AG08396 (cell line): Measurements from ENCODE around the gene LRRC3.

Experiments
- DNase-seq: peaks from one replicate; pipeline ENCODE4 v3.0.0; 2012; ENCODE audit warnings: low spot score, mixed read lengths

The LRRC3 gene

DNA sequence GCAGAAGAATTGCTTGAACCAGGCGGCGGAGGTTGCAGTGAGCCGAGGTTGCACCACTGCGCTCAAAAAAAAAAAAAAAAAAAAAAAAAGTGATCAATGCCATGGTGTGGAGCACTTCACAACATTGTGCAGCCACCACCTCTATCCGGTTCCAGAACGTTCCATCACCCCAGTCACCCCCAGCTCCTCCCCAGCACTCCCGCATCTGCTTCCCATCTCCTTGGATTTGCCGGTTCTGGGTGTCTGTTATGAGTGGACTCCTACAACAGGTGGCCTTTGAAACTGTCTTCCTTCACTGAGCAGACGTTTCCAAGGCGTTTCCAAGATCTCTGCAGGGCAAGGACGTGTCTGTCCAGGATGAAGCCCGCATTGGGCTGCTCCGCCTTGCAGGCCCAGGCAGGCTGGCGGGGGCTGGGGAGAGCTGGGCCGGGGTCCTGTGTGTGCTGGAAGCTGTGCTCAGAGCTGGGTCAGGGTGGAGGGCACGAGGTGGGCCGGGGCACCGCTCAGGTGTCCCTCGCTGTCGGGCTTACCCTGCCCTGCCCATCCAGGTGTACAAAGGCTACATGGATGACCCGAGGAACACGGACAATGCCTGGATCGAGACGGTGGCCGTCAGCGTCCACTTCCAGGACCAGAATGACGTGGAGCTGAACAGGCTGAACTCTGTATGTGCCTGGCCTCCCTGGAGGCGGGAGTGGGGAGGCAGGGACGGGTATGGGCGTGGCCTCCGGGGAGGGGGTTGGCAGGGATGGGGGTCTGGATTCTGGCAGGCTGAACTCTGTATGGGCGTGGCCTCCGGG is 14.9 kb upstream of the LRRC3 start:
- no peak for DNase-seq

DNA sequence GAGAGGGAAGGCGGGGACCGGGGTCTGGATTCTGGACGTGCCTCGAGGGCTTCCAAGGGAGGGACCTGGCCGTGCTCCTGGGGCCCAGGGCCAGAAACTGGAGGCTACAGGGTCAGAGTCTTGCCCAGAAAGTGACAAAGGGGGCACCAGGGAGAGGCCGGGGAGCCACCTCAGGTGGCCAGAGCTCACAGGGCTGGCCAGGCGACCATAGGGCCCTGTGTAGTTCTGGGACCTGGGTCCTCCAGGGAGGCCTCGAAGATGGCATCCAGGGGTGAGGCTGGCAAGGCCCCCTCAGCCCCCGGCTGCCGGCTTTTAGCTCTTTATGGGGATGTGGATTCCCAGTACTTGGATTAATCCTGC is 14.3 kb upstream of the LRRC3 start:
- no peak for DNase-seq

DNA sequence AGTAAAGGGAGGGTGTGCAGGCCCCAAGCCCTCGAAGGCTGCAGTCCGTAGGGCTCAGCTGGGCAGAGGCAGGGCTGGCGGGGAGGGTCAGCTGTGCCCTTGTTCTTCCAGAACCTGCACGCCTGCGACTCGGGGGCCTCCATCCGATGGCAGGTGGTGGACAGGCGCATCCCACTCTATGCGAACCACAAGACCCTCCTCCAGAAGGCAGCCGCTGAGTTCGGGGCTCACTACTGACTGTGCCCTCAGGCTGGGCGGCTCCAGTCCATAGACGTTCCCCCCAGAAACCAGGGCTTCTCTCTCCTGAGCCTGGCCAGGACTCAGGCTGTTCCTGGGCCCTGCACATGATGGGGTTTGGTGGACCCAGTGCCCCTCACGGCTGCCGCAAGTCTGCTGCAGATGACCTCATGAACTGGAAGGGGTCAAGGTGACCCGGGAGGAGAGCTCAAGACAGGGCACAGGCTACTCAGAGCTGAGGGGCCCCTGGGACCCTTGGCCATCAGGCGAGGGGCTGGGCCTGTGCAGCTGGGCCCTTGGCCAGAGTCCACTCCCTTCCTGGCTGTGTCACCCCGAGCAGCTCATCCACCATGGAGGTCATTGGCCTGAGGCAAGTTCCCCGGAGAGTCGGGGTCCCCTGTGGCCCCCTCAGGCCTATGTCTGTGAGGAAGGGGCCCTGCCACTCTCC is 13.6 kb upstream of the LRRC3 start:
- no peak for DNase-seq

DNA sequence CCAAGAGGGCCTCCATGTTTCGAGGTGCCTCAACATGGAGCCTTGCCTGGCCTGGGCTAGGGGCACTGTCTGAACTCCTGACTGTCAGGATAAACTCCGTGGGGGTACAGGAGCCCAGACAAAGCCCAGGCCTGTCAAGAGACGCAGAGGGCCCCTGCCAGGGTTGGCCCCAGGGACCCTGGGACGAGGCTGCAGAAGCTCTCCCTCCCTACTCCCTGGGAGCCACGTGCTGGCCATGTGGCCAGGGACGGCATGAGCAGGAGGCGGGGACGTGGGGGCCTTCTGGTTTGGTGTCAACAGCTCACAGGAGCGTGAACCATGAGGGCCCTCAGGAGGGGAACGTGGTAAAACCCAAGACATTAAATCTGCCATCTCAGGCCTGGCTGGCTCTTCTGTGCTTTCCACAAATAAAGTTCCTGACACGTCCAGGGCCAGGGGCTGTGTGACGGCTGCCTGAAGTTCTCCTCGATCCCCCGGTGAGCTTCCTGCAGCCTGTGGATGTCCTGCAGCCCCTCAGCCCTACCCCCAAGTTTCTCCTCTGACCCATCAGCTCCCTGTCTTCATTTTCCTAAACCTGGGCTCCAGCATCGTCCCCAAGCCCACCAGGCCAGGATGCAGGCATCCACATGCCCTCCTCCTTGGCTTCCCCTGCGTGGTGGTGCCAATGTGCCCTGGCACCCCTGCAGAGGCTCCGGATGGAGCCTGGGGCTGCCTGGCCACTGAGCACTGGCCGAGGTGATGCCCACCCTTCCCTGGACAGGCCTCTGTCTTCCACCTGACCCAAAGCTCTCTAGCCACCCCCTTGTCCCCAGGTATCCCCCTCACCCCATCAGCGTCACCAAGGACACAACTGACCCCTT is 12.8 kb upstream of the LRRC3 start:
- no peak for DNase-seq

DNA sequence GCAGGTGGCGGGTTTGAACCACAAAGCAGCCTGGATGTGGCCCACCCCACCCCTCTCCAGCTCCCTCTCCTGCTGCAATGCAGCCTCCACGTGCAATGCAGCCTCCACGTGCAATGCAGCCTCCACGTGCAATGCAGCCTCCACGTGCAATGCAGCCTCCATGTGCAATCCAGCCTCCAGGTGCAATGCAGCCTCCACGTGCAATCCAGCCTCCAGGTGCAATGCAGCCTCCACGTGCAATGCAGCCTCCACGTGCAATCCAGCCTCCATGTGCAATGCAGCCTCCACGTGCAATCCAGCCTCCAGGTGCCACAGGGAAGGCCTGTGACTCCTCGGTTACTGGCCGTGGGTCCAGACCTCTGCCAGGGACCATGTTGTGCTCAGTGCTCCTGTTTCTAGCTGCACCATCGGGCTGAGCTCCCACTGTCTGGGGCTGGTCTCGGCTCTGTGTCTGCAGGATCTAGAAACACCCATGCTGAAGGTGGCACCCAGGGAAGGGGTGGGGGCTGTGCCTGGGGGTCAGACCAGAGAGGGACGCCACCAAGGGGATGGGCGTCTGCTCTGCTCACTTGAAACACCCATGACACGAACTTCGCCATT is 11.9 kb upstream of the LRRC3 start:
- no peak for DNase-seq

DNA sequence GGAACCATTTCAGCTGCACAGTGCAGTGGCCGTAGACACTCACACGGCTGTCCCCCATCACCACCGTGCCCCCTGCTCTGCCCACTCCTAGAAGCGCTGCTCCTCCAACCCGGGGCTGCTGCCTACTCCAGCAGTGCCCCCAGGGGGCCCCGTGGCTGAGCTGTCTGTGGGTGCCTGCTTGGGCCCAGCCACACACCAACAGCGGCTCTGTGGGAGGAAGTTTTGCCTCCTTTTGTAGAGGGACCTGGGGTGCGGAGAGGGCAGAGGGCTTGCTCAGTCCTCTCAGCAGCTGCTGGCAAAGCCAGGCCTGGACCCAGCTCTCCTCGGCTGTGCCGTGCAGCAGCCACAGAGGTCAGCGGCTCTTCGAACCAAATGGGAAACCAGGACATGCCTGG is 11.4 kb upstream of the LRRC3 start:
- no peak for DNase-seq

DNA sequence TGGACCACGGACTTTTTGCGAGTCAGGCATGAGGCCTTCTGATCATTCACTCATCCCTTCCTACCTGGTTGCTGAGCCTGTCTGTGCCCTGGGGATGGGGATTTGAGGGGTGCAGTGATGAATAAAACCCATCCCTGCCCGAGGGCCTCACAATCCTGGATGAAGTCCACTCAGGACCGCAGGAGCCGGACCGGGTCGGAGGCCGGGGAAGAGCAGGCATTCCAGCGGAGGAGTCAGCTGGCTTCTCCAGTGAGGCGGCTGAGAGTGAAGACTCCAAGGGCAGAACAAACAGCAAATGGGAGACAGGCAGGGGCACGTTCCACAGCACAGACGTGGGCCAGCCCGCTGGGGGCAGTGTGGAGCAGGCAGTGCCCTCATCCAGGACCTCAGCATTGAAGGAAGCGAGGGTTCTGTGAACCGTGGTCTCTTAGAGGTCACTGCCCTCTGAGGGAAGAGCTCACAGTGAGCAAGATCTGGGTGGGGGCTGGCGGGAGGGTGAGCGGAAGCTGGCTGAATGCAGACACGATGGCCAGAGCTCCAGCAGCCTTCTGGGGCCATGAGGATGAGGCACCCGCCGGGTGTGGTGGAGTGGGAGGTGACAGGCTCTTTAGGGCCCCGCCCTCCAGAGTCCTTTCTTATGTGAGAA is 10.9 kb upstream of the LRRC3 start:
- no peak for DNase-seq

DNA sequence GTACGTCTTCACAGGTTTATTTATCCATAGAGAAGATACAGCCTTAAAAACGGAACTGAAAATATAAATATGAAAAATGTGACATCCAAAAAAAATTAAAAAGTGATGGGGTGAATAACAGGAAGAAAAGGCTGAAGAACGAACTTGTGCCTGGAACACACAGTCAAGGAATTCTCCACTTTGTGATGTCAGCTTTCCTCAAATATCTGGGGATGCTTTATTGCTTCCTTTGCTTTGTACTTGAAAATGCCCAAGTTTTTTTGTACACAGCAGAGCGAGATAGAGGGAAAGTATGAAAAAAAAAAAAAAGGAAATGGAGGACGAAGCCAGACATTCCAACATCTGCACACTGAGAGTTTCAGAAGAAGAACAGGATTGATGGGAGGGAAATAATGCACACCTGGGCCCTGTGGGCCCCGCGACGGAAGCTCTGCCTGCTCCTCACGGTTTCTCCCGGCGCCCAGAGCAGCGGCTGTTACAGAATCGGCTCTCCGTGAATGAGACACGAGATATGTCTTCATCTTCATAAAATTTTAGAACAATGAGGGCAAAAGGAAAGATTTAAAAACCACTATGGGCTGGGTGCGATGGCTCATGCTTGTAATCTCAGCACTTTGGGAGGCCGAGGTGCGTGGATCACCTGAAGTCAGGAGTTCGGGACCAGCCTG is 10.0 kb upstream of the LRRC3 start:
- DNase-seq, result no peak

DNA sequence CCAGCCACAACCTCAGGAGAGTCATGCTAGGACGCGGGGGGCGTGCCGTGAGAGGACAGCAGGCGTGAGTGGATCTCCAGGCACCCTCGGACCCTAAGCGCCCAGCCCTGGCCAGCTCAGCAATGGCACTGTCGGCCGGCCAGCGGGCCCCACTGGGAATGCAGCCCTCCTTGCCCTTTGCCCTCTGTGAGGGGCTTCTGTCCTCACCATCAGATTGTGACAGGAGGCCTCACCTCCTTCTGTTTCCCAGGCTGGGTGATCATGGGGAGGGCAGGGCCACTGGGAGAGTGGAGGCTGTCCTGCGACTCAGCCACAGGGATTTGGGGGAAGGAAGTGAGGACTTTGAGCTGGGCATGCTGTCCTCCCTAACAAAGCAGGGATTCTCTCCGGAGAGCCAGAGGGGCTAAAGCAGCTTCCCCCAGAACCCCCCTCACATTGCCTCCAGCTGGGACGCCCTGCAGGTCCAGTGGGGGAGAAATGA is 6.6 kb upstream of the LRRC3 start:
- DNase-seq, result no peak

DNA sequence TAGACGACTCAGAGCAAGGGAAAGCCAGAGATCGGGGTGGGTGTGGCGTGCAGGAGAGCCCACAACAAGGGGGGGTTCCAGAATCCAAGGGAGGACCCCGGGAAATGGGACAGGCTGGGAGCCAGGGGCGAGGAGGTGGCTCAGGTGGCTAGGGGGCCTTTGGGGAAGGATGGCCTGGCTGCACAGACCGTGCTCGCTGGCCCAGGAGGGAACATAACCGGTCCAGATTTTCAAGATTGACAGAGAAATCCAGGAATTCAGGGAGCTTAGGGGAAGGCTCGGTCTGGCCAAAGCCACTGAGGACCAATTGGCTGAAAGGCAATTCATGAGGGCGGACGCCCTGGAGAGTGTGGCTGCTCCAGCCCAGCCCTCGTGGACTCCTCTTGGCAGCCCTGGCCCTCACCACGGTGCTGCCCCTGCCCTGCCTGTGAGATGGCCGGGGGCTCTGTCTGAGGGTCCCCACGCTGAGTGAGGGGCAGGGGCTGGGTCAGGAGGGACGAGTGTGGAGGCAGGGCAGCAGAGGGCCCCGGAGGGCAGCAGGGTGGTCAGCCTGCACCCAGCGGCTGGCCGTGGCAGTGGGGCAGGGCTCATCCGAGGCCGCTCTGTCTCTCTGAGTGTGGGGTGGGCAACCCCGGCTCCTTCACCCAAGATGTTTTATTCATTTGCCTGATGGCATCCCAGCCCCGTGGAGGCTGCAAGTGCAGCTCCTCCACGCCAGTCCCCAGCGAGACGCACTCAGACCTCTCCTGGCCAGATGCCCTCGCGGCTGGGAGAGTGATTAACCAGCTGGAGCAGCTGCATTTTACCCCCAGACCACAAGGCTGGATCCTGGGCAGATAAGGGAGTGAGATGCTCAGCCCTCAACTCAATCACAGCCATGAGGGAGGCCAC is 5.6 kb upstream of the LRRC3 start:
- DNase-seq, result no peak

DNA sequence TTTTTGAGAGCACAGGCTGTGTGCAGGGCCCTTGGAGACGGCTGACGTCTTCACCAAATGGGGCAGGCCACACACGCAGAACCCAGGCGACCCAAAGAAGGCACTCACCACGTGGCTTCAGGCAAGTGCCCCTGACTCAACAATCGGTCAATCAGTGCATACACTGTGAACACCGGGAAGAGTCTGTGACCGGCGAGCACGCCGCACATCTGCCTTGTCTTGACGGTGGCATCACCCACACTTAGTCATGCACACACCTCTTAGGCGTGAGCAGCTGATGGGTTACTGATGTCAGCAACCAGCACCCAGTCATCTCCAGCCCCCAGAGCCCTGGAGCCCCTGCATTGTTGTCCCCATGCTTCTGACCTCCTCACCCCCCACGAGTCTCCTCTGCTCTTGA is 4.9 kb upstream of the LRRC3 start:
- no peak for DNase-seq

DNA sequence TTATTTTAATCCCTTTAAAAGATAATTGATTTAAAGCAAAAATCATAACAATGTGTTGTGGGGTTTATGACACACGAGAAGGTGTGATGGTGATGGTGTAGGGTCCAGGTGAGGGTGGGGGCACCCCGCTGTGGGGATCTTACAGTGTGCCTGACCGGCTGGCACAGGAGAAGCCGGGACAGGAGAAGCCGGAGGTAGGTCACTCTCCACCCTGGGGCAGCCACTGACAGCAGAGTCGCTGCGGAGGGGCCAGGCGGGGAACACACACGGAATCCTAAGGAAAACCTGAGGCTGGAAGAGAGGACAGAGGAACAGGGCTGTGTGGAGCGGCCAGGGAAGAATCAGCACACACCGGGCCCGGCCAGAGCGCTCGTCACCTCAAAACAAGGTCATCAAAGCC is 4.3 kb upstream of the LRRC3 start:
- DNase-seq, result no peak

DNA sequence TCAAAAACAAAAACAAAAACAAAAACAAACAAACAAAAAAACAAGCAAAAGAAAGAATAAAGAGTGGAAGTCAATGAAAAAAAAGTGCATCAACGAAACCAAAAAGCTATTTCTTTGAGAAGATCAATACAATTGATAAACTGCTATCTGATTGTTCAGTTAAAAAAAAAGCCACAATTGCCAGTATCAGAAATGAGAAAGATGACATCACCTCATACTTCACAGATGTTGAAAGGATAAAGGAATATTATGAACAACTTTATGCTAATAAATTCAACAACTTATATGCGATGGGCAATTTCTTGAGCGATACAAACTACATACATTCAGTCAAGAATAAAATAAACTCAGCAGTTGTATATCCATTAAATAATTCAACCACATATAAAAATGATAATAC is 2.2 kb upstream of the LRRC3 start:
- DNase-seq, result no peak

DNA sequence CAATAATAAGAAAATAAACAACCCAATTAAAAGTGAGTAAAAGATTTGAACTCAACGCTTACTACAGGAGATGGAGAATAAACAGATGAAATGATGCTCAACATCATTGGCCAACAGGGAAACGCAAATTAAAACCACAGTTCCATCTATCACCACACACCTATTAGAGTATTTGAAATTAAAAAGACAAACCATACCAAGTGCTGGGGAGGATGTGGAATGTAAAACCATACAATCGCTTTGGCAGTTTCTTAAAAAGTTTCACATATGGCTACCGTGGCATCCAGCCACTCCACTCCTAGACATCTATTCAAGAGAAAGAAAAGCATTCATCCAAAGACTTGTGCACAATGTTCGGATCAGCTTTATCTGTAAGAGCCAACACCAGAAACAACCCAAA is 1.3 kb upstream of the LRRC3 start:
- no peak for DNase-seq

DNA sequence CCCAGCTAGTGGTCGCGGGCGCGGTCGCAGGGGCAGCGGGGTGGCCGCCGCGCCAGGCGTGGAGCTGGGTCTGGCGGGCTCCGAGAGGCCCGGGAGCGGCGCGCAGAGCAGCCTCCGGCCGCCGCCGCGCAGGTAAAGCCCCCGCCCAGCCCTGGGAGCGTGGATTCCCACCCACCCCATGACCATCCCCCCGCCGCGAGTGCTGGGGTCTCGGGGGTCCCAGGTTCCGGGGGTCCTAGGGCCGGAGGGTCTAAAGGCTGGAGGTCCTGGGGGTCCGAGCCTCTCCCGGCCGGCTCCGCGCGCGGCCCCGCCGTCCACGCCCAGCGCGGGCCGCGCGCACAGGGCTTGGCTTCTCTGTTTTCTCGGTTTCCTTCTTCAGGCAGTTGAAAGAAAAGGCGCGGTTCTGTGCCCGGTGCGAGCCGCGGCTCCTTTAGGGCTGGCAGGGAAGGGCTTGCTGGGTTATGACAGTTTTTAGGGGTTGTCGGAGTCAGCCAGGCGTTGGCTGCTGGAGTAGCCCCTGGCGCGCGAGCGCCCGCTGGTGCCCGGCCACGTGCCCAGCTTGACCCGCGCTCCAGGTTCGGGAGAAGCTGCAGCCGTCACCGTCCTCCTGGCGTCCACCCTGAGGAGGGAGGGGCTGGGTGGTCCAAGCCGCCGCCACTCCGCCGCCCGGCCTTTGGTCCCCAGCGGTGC is 359 bp downstream of the LRRC3 start:
- peak; percentile 50 for DNase-seq

DNA sequence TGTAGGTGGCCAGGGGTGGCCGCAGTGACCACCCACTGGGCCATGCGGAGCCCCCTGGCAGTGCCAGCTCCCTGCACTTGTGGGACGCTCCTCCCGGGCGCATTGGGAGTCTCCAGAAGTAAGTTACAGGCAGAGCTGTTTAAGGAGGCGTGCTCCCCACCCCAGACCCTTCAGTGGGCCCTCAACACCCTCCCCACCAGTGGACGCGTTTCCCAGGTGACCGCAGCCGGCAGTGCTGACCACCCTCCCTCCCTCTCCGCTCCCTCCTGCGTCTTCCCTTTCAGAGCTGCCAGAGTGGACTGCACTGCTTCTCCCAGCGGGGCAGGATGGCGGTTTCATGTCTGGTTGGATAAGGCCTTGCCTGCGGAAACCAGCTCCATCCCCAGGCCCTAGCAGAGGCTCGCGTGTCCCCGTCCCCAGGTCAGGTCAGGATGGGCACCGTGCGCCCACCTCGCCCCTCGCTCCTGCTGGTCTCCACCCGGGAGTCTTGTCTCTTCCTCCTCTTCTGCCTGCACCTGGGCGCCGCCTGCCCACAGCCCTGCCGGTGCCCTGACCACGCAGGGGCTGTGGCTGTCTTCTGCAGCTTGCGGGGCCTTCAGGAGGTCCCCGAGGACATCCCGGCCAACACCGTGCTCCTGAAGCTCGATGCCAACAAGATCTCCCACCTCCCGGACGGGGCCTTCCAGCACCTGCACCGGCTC is 1.1 kb downstream of the LRRC3 start:
- no peak for DNase-seq

DNA sequence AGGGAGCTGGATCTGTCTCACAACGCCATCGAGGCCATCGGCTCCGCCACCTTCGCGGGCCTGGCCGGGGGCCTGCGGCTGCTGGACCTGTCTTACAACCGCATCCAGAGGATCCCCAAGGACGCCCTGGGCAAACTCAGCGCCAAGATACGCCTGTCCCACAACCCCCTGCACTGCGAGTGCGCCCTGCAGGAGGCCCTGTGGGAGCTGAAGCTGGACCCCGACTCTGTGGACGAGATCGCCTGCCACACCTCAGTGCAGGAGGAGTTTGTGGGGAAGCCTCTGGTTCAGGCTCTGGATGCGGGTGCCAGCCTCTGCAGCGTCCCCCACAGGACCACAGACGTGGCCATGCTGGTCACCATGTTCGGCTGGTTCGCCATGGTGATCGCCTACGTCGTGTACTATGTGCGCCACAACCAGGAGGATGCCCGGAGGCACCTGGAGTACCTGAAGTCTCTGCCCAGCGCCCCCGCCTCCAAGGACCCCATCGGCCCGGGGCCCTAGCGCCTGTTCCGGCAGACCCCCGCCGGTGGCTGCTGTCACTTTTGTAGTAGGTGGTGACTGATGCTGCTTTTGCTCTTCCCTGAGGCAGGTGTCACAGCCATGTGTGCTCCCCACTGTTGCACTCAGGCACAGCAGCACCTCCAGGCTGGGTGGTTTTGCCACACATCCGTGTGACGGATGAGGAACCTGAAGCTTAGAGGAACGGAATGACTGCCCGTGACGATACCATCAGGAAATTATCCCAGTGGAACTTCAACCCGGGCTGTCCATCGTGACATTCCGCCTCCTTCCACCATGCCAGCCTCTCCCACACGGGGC is 1.8 kb downstream of the LRRC3 start:
- DNase-seq, result no peak
